HepG2 (cell line): Measurements from ENCODE around the gene HAGH. TPM values are rescaled to one million over a fixed set of nuclear protein-coding genes. Genes with fewer than 3 reads are reported as not detected.

Experiments used
- CBX5 ChIP-seq: sonication (generic); formaldehyde crosslinking; IDR thresholded peaks from 2 replicates; pipeline ENCODE4 v1.4.0; 2020; ENCODE audit warnings: missing genetic modification reagents, borderline replicate concordance
- CTCF ChIP-seq: sonication (generic); formaldehyde crosslinking; IDR thresholded peaks from 2 replicates; pipeline ENCODE4 v1.5.0; 2020; ENCODE audit warnings: mild to moderate bottlenecking, missing genetic modification reagents, moderate library complexity
- ERF ChIP-seq: IDR thresholded peaks from 2 replicates; pipeline ENCODE4 v1.6.1; 2018; ENCODE audit warnings: missing biosample characterization, missing genetic modification reagents
- FOXP4 ChIP-seq: sonication (generic); formaldehyde crosslinking; IDR thresholded peaks from 2 replicates; pipeline ENCODE4 v1.4.0; 2020; ENCODE audit warnings: missing genetic modification reagents
- GABPA ChIP-seq, 2 experiments: IDR thresholded peaks; 2 replicates each; pipeline ENCODE4 v1.6.1; 2011 to 2016; ENCODE audit warnings: low read depth in 2 of 2, low read length in 1 of 2, missing biosample characterization in 1 of 2, missing genetic modification characterization in 1 of 2
- HCFC1 ChIP-seq: fragments of 150-350 bp; IDR thresholded peaks from 2 replicates; pipeline ENCODE4 v1.6.1; 2014; ENCODE audit warnings: low read depth, low read length
- HMG20A ChIP-seq: IDR thresholded peaks from 2 replicates; pipeline ENCODE4 v1.6.1; 2016; ENCODE audit warnings: borderline replicate concordance
- HNRNPK ChIP-seq: fragments of 200-400 bp; formaldehyde crosslinking; IDR thresholded peaks from 2 replicates; pipeline ENCODE4 v1.6.1; 2018; ENCODE audit warnings: low read length, low read depth, moderate library complexity, mild to moderate bottlenecking; ENCODE audit not compliant: poor library complexity, severe bottlenecking
- NPAS2 ChIP-seq: sonication (generic); formaldehyde crosslinking; IDR thresholded peaks from 2 replicates; pipeline ENCODE4 v1.8.0; 2022; ENCODE audit warnings: mild to moderate bottlenecking, missing genetic modification reagents, borderline replicate concordance
- NRL ChIP-seq: sonication (generic); formaldehyde crosslinking; IDR thresholded peaks from 2 replicates; pipeline ENCODE4 v1.5.0; 2020; ENCODE audit warnings: missing genetic modification reagents, mild to moderate bottlenecking, moderate library complexity, borderline replicate concordance
- SPEN ChIP-seq: sonication (generic); formaldehyde crosslinking; IDR thresholded peaks from 2 replicates; pipeline ENCODE4 v1.5.1; 2020; ENCODE audit warnings: low read depth, mild to moderate bottlenecking, missing genetic modification reagents
- SUZ12 ChIP-seq: fragments of 150-350 bp; IDR thresholded peaks from 2 replicates; pipeline ENCODE4 v1.6.1; 2014; ENCODE audit warnings: low read depth, low read length
- TCF12 ChIP-seq, 2 experiments: fragments of 450-650 bp in 1 of 2; sonication (generic) in 1 of 2; formaldehyde crosslinking in 1 of 2; IDR thresholded peaks; 2 replicates each; pipeline versions ENCODE4 v1.6.1 to v1.8.0; 2017 to 2022; ENCODE audit warnings: antibody characterized with exemption in 1 of 2, mild to moderate bottlenecking in 1 of 2, missing genetic modification reagents in 1 of 2, moderate library complexity in 1 of 2
- TCF7 ChIP-seq: sonication (generic); IDR thresholded peaks from 2 replicates; pipeline ENCODE4 v1.6.1; 2016; ENCODE audit warnings: antibody characterized with exemption, low read depth
- UBTF ChIP-seq: sonication (generic); formaldehyde crosslinking; IDR thresholded peaks from 2 replicates; pipeline ENCODE4 v1.4.0; 2020; ENCODE audit warnings: mild to moderate bottlenecking, missing genetic modification reagents
- YEATS4 ChIP-seq: sonication (generic); formaldehyde crosslinking; IDR thresholded peaks from 2 replicates; pipeline ENCODE4 v1.4.0; 2020; ENCODE audit warnings: missing genetic modification reagents, borderline replicate concordance
- ZKSCAN8 ChIP-seq: IDR thresholded peaks from 2 replicates; pipeline ENCODE4 v1.6.1; 2016; ENCODE audit warnings: borderline replicate concordance, missing genetic modification reagents, missing compliant biosample characterization
- ZNF12 ChIP-seq: sonication (generic); formaldehyde crosslinking; IDR thresholded peaks from 2 replicates; pipeline ENCODE4 v1.5.0; 2020; ENCODE audit warnings: missing genetic modification reagents
- ZNF710 ChIP-seq: sonication (generic); formaldehyde crosslinking; IDR thresholded peaks from 2 replicates; pipeline ENCODE4 v1.5.0; 2020; ENCODE audit warnings: mild to moderate bottlenecking, missing genetic modification reagents, borderline replicate concordance
- polyA plus RNA-seq, 8 experiments: library from polyadenylated mRNA; depleted of rRNA in 3 of 8; stranded (reverse) in 7 of 8; unstranded in 1 of 8; fragments of >200 nt; fragmentation: Illumina TruSeq in 4 of 8; extraction: Trizol in 4 of 8; gene quantifications; 2 replicates each; pipeline versions ENCODE4 v1.2.1 to v1.2.3, GENCODE V29; 2011 to 2016; ENCODE audit warnings: low read depth in 4 of 8, missing spikeins in 1 of 8, mixed read lengths in 1 of 8; ENCODE audit not compliant: insufficient read depth in 1 of 8
- total RNA-seq, 5 experiments: library from RNA; depleted of rRNA; stranded (reverse); fragments of >200 nt; fragmentation: Illumina TruSeq; extraction: Trizol; gene quantifications; 2 replicates each; pipeline ENCODE4 v1.2.3, GENCODE V29; 2016; ENCODE audit warnings: low read depth in 1 of 5

The HAGH gene
- total and polyA plus RNA-seq, 2 of the 13 experiments (the other 11 are each of a cell fraction or from before 2014, with no cell fraction given), result 70.4 to 95.4 TPM

- peak; percentile 80 for TF ChIP-seq ZNF710 (CRISPR knock-in tag)
- peak; percentile 65 for TF ChIP-seq SPEN (CRISPR knock-in tag)
- peak; percentile 23; the same call in 1 of the 2 replicates for TF ChIP-seq ZKSCAN8 (CRISPR knock-in tag)
- TF ChIP-seq NPAS2 (CRISPR knock-in tag), result 0 out of 2 replicates have a peak, but pooled peaks have one; percentile 23
- TF ChIP-seq CTCF (CRISPR knock-in tag), result 0 out of 2 replicates have a peak, but pooled peaks have one; percentile 26
- TF ChIP-seq SUZ12, result no peak
- TF ChIP-seq FOXP4 (CRISPR knock-in tag), result peak; percentile 26; the same call in 1 of the 2 replicates
- peak; percentile 48; the same call in 1 of the 2 replicates for TF ChIP-seq ERF (CRISPR knock-in tag)
- TF ChIP-seq GABPA (IDR thresholded peaks at IDR 0.05; ENCODE audit: low read depth, low read length), result no peak
- no peak for TF ChIP-seq GABPA (CRISPR knock-in tag; IDR thresholded peaks at IDR 0.05; ENCODE audit: low read depth)
- peak; percentile 57; the same call in 1 of the 2 replicates for TF ChIP-seq NRL (CRISPR knock-in tag)
- TF ChIP-seq CBX5 (CRISPR knock-in tag), result peak; percentile 48; the same call in 1 of the 2 replicates
- TF ChIP-seq UBTF, result peak; percentile 80
- TF ChIP-seq HCFC1, result 0 out of 2 replicates have a peak, but pooled peaks have one; percentile 6
- no peak for TF ChIP-seq TCF12 (IDR thresholded peaks at IDR 0.05)
- TF ChIP-seq TCF12 (CRISPR knock-in tag; IDR thresholded peaks at IDR 0.05), result peak; percentile 30; the same call in 1 of the 2 replicates
- TF ChIP-seq ZNF12, result peak; percentile 46; the same call in 1 of the 2 replicates
- TF ChIP-seq HMG20A, result peak; percentile 52; the same call in 1 of the 2 replicates
- TF ChIP-seq HNRNPK, result no peak
- no peak for TF ChIP-seq TCF7
- peak; percentile 17; the same call in 1 of the 2 replicates for TF ChIP-seq YEATS4 (CRISPR knock-in tag)
Observed at GRCh38 chr16:1794221-1794871, 32.3 kb downstream of the HAGH start (continued).
